ENCODE data around the gene WNT9A. TPM values are rescaled to one million over a fixed set of nuclear protein-coding genes. Genes with fewer than 3 reads are reported as not detected.

Gene WNT9A
- total RNA-seq, 2 experiments from 2014 or later = not detected

DNA sequence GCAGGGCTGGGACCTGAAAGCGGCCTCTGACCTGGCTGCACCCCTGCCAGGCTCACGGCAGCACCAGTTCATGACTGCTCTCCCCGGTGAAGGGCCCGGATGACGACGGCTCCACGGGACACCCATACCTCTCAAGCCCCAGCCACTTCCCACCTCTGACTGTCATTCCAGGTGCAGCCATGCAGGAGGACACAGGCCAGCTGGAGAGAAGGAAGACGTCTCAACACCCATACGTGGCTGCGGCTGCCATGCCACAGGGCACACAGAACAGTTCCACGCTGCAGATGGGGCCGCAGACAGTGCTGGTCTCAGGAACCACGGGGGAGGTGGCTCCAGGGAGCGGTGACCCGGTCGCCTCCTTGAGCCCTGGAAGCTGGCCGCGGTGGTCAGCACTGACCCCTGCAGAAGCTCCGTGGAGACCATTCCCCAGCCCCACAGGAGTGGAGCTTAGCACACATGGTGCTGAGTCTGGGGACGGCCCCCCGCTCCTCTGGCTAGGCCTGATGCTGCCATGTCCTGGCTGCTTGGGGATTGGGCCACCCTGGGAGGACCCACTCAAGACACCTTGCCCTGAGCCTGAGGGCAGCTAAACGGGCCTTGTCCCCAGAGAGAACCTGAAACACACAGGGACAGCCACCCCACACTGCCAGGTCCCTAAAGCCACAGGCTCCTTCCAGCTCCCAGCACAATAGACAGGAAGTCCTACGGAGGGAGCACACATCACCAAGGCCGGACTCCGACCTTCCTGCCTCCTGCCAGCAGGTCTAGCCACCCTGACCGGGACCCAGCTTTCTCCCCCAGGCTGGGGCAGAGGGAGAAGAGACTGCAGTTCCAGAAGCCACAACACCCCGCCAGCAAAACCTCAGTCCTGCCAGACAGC, 8.6 kb downstream of the WNT9A start:
- no peak for TF ChIP-seq EZH2phosphoT487 (IDR thresholded peaks at IDR 0.05; ENCODE audit: borderline replicate concordance, low read depth, low read length)
- TF ChIP-seq, protein P1, sequence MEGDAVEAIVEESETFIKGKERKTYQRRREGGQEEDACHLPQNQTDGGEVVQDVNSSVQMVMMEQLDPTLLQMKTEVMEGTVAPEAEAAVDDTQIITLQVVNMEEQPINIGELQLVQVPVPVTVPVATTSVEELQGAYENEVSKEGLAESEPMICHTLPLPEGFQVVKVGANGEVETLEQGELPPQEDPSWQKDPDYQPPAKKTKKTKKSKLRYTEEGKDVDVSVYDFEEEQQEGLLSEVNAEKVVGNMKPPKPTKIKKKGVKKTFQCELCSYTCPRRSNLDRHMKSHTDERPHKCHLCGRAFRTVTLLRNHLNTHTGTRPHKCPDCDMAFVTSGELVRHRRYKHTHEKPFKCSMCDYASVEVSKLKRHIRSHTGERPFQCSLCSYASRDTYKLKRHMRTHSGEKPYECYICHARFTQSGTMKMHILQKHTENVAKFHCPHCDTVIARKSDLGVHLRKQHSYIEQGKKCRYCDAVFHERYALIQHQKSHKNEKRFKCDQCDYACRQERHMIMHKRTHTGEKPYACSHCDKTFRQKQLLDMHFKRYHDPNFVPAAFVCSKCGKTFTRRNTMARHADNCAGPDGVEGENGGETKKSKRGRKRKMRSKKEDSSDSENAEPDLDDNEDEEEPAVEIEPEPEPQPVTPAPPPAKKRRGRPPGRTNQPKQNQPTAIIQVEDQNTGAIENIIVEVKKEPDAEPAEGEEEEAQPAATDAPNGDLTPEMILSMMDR (conservative IDR thresholded peaks at IDR 0.05; ENCODE audit: low read length) = no peak
- BruUV-seq (replicated peaks) = no TSS peak

DNA sequence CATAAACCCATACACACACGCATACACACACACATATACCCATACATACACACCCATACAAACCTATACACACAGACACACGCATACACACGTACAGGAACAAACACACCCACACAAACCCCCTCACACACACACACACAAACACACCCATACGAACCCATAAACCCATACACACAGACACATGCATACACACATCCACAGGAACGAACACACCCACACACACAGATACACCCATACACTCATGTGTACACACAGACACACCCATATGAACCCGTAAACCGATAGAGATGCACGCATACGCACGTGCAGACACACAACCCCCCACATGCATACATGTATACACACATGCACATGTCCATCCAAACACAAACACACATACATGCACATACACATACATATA, 9.5 kb downstream of the WNT9A start:
- H3K4me2 ChIP-seq (ENCODE audit: low read length) = no peak overlapping the region
- no peak overlapping the region for H3K4me3 ChIP-seq (ENCODE audit: low read depth, low read length, poor library complexity, severe bottlenecking)
- CTCF ChIA-PET (ENCODE audit: unreplicated experiment) = no interaction called here
- no peaks in the 10 kb centered on the region for H4K20me1 ChIP-seq (ENCODE audit: insufficient read depth, low read length)
- no peaks in the 10 kb centered on the region for H3K36me3 ChIP-seq (ENCODE audit: insufficient read depth, low read length)
- POLR2A ChIA-PET = no interaction called here
- DNase-seq (ENCODE audit: low spot score) = no peak
- no peaks in the 10 kb centered on the region for H3K4me1 ChIP-seq (ENCODE audit: insufficient read depth, low read length, poor library complexity, severe bottlenecking)
- H3K9me2 ChIP-seq (ENCODE audit: insufficient read depth, low read length) = no peaks in the 10 kb centered on the region
- H2AFZ ChIP-seq (ENCODE audit: low read length) = no peak overlapping the region
- BruUV-seq (replicated peaks) = no TSS peak
- no peaks in the 10 kb centered on the region for H3K79me2 ChIP-seq (ENCODE audit: insufficient read depth, low read depth, low read length)
- intact Hi-C loops (cut with micrococcal nuclease; ENCODE audit: unreplicated experiment) = no loop called here
- no peak overlapping the region for H3K27ac ChIP-seq (ENCODE audit: low read depth, low read length, poor library complexity, severe bottlenecking)
- TF ChIP-seq, protein P1 (conservative IDR thresholded peaks at IDR 0.05; ENCODE audit: low read length) = no peak
- TF ChIP-seq EZH2phosphoT487 (IDR thresholded peaks at IDR 0.05; ENCODE audit: borderline replicate concordance, low read depth, low read length) = no peak
- H3K9me3 ChIP-seq (ENCODE audit: low read length) = no peaks in the 10 kb centered on the region

More for the DNA sequence above, 8.6 kb downstream of the WNT9A start:
- intact Hi-C loops (cut with micrococcal nuclease; ENCODE audit: unreplicated experiment) = no loop called here
- no peak overlapping the region for H3K27ac ChIP-seq (ENCODE audit: low read depth, low read length, poor library complexity, severe bottlenecking)
- no peak for DNase-seq (ENCODE audit: low spot score)
- H2AFZ ChIP-seq (ENCODE audit: low read length) = no peak overlapping the region
- H3K4me2 ChIP-seq (ENCODE audit: low read length) = no peak overlapping the region
- H3K36me3 ChIP-seq (ENCODE audit: insufficient read depth, low read length) = no peaks in the 10 kb centered on the region
- no peak overlapping the region for H3K4me3 ChIP-seq (ENCODE audit: low read depth, low read length, poor library complexity, severe bottlenecking)
- H4K20me1 ChIP-seq (ENCODE audit: insufficient read depth, low read length) = no peaks in the 10 kb centered on the region
- no peaks in the 10 kb centered on the region for H3K9me2 ChIP-seq (ENCODE audit: insufficient read depth, low read length)
- ChIA-PET CTCF (ENCODE audit: unreplicated experiment) (no interaction called here), POLR2A (no interaction called here)
- no peaks in the 10 kb centered on the region for H3K79me2 ChIP-seq (ENCODE audit: insufficient read depth, low read depth, low read length)
- no peaks in the 10 kb centered on the region for H3K4me1 ChIP-seq (ENCODE audit: insufficient read depth, low read length, poor library complexity, severe bottlenecking)
- no peaks in the 10 kb centered on the region for H3K9me3 ChIP-seq (ENCODE audit: low read length)

DNA sequence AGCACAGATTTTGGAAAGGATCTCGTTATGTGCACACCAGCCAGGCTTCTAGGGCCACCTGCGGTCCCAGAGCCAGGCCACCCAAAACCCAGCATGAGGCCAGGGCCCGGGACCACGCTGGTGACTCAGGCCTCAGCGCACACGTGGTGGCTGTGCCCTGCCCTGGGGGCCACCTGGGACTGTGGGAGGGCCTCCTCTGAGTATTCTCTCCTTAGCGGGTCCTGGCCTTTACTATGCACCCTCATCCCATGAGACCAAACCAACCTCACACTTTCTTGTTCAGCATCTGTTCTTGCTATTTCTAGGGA, 9.9 kb downstream of the WNT9A start:
- H3K79me2 ChIP-seq (ENCODE audit: insufficient read depth, low read depth, low read length) = no peaks in the 10 kb centered on the region
- no peak overlapping the region for H2AFZ ChIP-seq (ENCODE audit: low read length)
- no peak overlapping the region for H3K4me3 ChIP-seq (ENCODE audit: low read depth, low read length, poor library complexity, severe bottlenecking)
- no peaks in the 10 kb centered on the region for H3K4me1 ChIP-seq (ENCODE audit: insufficient read depth, low read length, poor library complexity, severe bottlenecking)
- no peaks in the 10 kb centered on the region for H3K36me3 ChIP-seq (ENCODE audit: insufficient read depth, low read length)
- ChIA-PET CTCF (ENCODE audit: unreplicated experiment) (no interaction called here), POLR2A (no interaction called here)
- no TSS peak for BruUV-seq (replicated peaks)
- no peaks in the 10 kb centered on the region for H3K9me2 ChIP-seq (ENCODE audit: insufficient read depth, low read length)
- no peaks in the 10 kb centered on the region for H3K9me3 ChIP-seq (ENCODE audit: low read length)
- intact Hi-C loops (cut with micrococcal nuclease; ENCODE audit: unreplicated experiment) = no loop called here
- DNase-seq (ENCODE audit: low spot score) = no peak
- no peaks in the 10 kb centered on the region for H4K20me1 ChIP-seq (ENCODE audit: insufficient read depth, low read length)
- no peak overlapping the region for H3K27ac ChIP-seq (ENCODE audit: low read depth, low read length, poor library complexity, severe bottlenecking)
- H3K4me2 ChIP-seq (ENCODE audit: low read length) = no peak overlapping the region
- TF ChIP-seq, protein P1 (conservative IDR thresholded peaks at IDR 0.05; ENCODE audit: low read length) = no peak
- no peak for TF ChIP-seq EZH2phosphoT487 (IDR thresholded peaks at IDR 0.05; ENCODE audit: borderline replicate concordance, low read depth, low read length)
